HG03558 (cell line): Measurements from ENCODE around the gene FBXO45.
"Not testable (repeated sequence)": the region's sequence is repeated elsewhere in the genome, so short reads cannot be mapped to it uniquely, and the experiment has no call there.

ENCODE experiments used
- ATAC-seq: cut with Tn5 transposase; IDR thresholded peaks from one replicate; pipeline ENCODE4 v1.9.1; 2021; ENCODE audit warnings: moderate number of reproducible peaks; ENCODE audit not compliant: unreplicated experiment; ENCODE audit errors: extremely low read depth

FBXO45 gene

GRCh38 chr3:196611761-196612483 is 43.5 kb downstream of the FBXO45 start:
- ATAC-seq = no peak

- not testable (repeated sequence) for ATAC-seq
Observed at GRCh38 chr3:196615234-196615633, 46.8 kb downstream of the FBXO45 start.

- no peak for ATAC-seq
Observed at GRCh38 chr3:196617256-196617655, 48.8 kb downstream of the FBXO45 start.

- no peak for ATAC-seq
Observed at GRCh38 chr3:196619223-196619622, 50.8 kb downstream of the FBXO45 start.

GRCh38 chr3:196619627-196620026 is 51.2 kb downstream of the FBXO45 start:
- not testable (repeated sequence) for ATAC-seq

- no peak for ATAC-seq
Observed at GRCh38 chr3:196620161-196620604, 51.7 kb downstream of the FBXO45 start.

GRCh38 chr3:196620684-196621083 is 52.2 kb downstream of the FBXO45 start:
- ATAC-seq = no peak

GRCh38 chr3:196621611-196622010 is 53.2 kb downstream of the FBXO45 start:
- ATAC-seq = no peak

- no peak for ATAC-seq
Observed at GRCh38 chr3:196624067-196624790, 55.8 kb downstream of the FBXO45 start.

GRCh38 chr3:196624907-196625306 is 56.4 kb downstream of the FBXO45 start:
- no peak for ATAC-seq

GRCh38 chr3:196625331-196625730 is 56.9 kb downstream of the FBXO45 start:
- ATAC-seq = no peak

- no peak for ATAC-seq
Observed at GRCh38 chr3:196627918-196628231, 59.4 kb downstream of the FBXO45 start.

- no peak for ATAC-seq
Observed at GRCh38 chr3:196629228-196629627, 60.8 kb downstream of the FBXO45 start.

GRCh38 chr3:196631682-196632045 is 63.2 kb downstream of the FBXO45 start:
- ATAC-seq = no peak

GRCh38 chr3:196632046-196632751 is 63.7 kb downstream of the FBXO45 start:
- ATAC-seq = no peak

- ATAC-seq = no peak
Observed at GRCh38 chr3:196633555-196634151, 65.2 kb downstream of the FBXO45 start.

GRCh38 chr3:196634224-196634623 is 65.8 kb downstream of the FBXO45 start:
- no peak for ATAC-seq

GRCh38 chr3:196634829-196635228 is 66.4 kb downstream of the FBXO45 start:
- no peak for ATAC-seq

- ATAC-seq = no peak
Observed at GRCh38 chr3:196636369-196637349, 68.2 kb downstream of the FBXO45 start.

GRCh38 chr3:196637941-196638340 is 69.5 kb downstream of the FBXO45 start:
- ATAC-seq = not testable (repeated sequence)
